HCT116 (cell line): ENCODE results near the gene IER3. TPM values are rescaled to one million over a fixed set of nuclear protein-coding genes. Genes with fewer than 3 reads are reported as not detected.
"Not testable (repeated sequence)": the region's sequence is repeated elsewhere in the genome, so short reads cannot be mapped to it uniquely, and the experiment has no call there.

Experiments
- ATAC-seq: fragments of 200-7000 bp; cut with Tn5 transposase; 2 replicates; pipeline ENCODE4 v1.9.1; 2020; ENCODE audit warnings: mild to moderate bottlenecking, moderate library complexity
- BruUV-seq: library from RNA; stranded (reverse); fragments of 400-500 nt; replicated peaks from 2 replicates; lab custom pipeline; 2021; lab: Mats Ljungman, UMichigan
- CTCF ChIA-PET: fragments of 300-600 bp; sonication (Branson Sonifier 250); formaldehyde crosslinking; loops from one replicate; lab custom pipeline; 2021; ENCODE audit warnings: antibody characterized with exemption; lab: Charles Lee
- POLR2A ChIA-PET: fragments of 300-600, 350-600 bp; sonication (Branson Sonifier 250); formaldehyde crosslinking; loops from one replicate; lab custom pipeline; 2021; ENCODE audit warnings: antibody characterized with exemption; lab: Charles Lee
- RAD21 ChIA-PET, 2 experiments: fragments of 300-600 bp; sonication (Branson Sonifier 250); formaldehyde crosslinking; loops; one replicate each; lab custom pipeline; 2023; ENCODE audit warnings: low total read pairs in 2 of 2; ENCODE audit not compliant: uncharacterized antibody in 2 of 2, unreplicated experiment in 2 of 2, low non-redundant PET in 1 of 2; lab: Charles Lee
- DNase-seq: peaks from one replicate; pipeline ENCODE4 v3.0.0-alpha.2; 2010; ENCODE audit warnings: low read depth, low spot score
- H2AFZ ChIP-seq: fragments of 200-600 bp; shearing (Covaris generic), sonication (generic); 2 replicates; pipeline ENCODE4 v1.6.1; 2017; ENCODE audit warnings: low read depth, mixed run types, mixed read lengths, antibody characterized with exemption, low read length; ENCODE audit not compliant: poor library complexity, severe bottlenecking
- H3K27ac ChIP-seq: 2 replicates; pipeline ENCODE4 v1.5.1; 2012; ENCODE audit warnings: low read depth, low read length
- H3K27me3 ChIP-seq: fragments of 200-600 bp; sonication (generic); 2 replicates; pipeline ENCODE4 v1.6.1; 2016; ENCODE audit warnings: mixed run types, low read length, mixed read lengths; ENCODE audit not compliant: insufficient read depth
- H3K36me3 ChIP-seq, 2 experiments: fragments of 200-500 bp in 1 of 2; fragments of 200-600 bp in 1 of 2; sonication (Bioruptor generic) in 1 of 2; sonication (generic) in 1 of 2; 2 replicates each; pipeline versions ENCODE4 v1.5.1 to v1.6.1; 2014 to 2016; ENCODE audit warnings: low read length in 2 of 2, inconsistent platforms in 1 of 2, mixed read lengths in 1 of 2, mixed run types in 1 of 2; ENCODE audit not compliant: insufficient read depth in 2 of 2, control insufficient read depth in 1 of 2
- H3K4me1 ChIP-seq, 2 experiments: fragments of 200-600 bp in 1 of 2; sonication (generic) in 1 of 2; 2 replicates each; pipeline versions ENCODE4 v1.5.1 to v1.6.1; 2012 to 2017; ENCODE audit warnings: low read length in 2 of 2, inconsistent platforms in 1 of 2, mild to moderate bottlenecking in 1 of 2, mixed read lengths in 1 of 2, mixed run types in 1 of 2, moderate library complexity in 1 of 2; ENCODE audit not compliant: insufficient read depth in 2 of 2, control insufficient read depth in 1 of 2
- H3K4me2 ChIP-seq: fragments of 200-600 bp; sonication (generic); 2 replicates; pipeline ENCODE4 v1.6.1; 2017; ENCODE audit warnings: mixed run types, low read length, mixed read lengths
- H3K4me3 ChIP-seq, 2 experiments: fragments of 200-600 bp in 1 of 2; sonication (generic) in 1 of 2; replicated peaks in 1 of 2; 2 replicates each; pipeline ENCODE4 v1.5.1; 2011 to 2016; ENCODE audit warnings: low read length in 2 of 2, control low read depth in 1 of 2, low read depth in 1 of 2, mild to moderate bottlenecking in 1 of 2, mixed read lengths in 1 of 2, mixed run types in 1 of 2
- H3K79me2 ChIP-seq: fragments of 200-600 bp; sonication (generic); 2 replicates; pipeline ENCODE4 v1.6.1; 2017; ENCODE audit warnings: mild to moderate bottlenecking, mixed run types, low read length, moderate library complexity, mixed read lengths; ENCODE audit not compliant: insufficient read depth
- H3K9ac ChIP-seq: fragments of 200-600 bp; sonication (generic); 2 replicates; pipeline ENCODE4 v1.6.1; 2016; ENCODE audit warnings: low read length, mixed read lengths
- H3K9me2 ChIP-seq: fragments of 200-600 bp; sonication (generic), shearing (Covaris generic); 2 replicates; pipeline ENCODE4 v1.6.1; 2017; ENCODE audit warnings: mixed run types, mild to moderate bottlenecking, moderate library complexity; ENCODE audit not compliant: insufficient read depth
- H3K9me3 ChIP-seq, 2 experiments: fragments of 200-500 bp in 1 of 2; fragments of 200-600 bp in 1 of 2; sonication (Bioruptor generic) in 1 of 2; sonication (generic) in 1 of 2; 2 replicates each; pipeline ENCODE4 v1.6.1; 2014 to 2017; ENCODE audit warnings: low read length in 2 of 2, mixed read lengths in 2 of 2, inconsistent platforms in 1 of 2, low read depth in 1 of 2, mild to moderate bottlenecking in 1 of 2, mixed run types in 1 of 2, moderate library complexity in 1 of 2; ENCODE audit not compliant: control insufficient read depth in 1 of 2, insufficient read depth in 1 of 2
- H4K20me1 ChIP-seq: fragments of 200-600 bp; sonication (generic), shearing (Covaris generic); 2 replicates; pipeline ENCODE4 v1.6.1; 2017; ENCODE audit warnings: mixed run types, mild to moderate bottlenecking, moderate library complexity; ENCODE audit not compliant: insufficient read depth
- EZH2 ChIP-seq: fragments of 200-600 bp; sonication (generic); IDR thresholded peaks from 2 replicates; pipeline ENCODE4 v1.6.1; 2017; ENCODE audit warnings: antibody characterized with exemption, mixed run types
- POLR2AphosphoS5 ChIP-seq: IDR thresholded peaks from 2 replicates; pipeline ENCODE4 v1.6.1; 2011; ENCODE audit warnings: mild to moderate bottlenecking, low read depth, low read length, moderate library complexity
- intact Hi-C: fragments of 100-400 bp; cut with micrococcal nuclease; formaldehyde crosslinking; loops from 2 replicates; pipeline ENCODE4 v1.10.0; 2022
- total RNA-seq: library from RNA; stranded (reverse); gene quantifications from one replicate; pipeline ENCODE4 v1.2.1, GENCODE V29; 2021; ENCODE audit not compliant: unreplicated experiment

IER3 gene
- total RNA-seq, 1 experiment from 2014 or later = 952 TPM

DNA sequence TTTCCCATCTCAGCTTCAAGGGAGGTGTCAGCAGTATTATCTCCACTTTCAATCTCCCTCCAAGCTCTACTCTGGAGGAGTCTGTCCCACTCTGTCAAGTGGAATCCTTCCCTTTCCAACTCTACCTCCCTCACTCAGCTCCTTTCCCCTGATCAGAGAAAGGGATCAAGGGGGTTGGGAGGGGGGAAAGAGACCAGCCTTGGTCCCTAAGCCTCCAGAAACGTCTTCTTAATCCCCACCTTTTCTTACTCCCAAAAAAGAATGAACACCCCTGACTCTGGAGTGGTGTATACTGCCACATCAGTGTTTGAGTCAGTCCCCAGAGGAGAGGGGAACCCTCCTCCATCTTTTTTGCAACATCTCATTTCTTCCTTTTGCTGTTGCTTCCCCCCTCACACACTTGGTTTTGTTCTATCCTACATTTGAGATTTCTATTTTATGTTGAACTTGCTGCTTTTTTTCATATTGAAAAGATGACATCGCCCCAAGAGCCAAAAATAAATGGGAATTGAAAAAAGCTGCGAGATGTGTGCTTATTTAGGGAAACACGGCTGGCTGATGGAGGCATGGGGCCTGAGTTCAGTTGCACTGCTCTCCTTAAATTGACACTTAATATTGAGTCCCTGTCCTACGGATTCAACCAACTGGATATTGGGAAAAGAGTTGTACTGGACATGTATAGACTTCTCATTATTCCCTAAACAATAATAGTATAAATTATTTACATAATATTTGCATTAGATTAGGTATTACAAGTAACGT lies 19.3 kb downstream of the IER3 start:
- H3K9me3 ChIP-seq = no peaks in the 10 kb centered on the region
- ChIA-PET RAD21 (no interaction called here), CTCF (interaction anchor here (1.1 to 1.5 kb wide), 2 partner anchors 46 to 354 kb away, joined by 3 to 6 read pairs; no protein-coding TSS in a partner anchor), POLR2A (interaction anchor here (1.5 kb wide), 1 partner anchor 10 kb away, joined by 4 read pairs; no protein-coding TSS in a partner anchor)
- TF ChIP-seq POLR2AphosphoS5 (peak; percentile 63), EZH2 (no peak)
- DNase-seq = no peak
- no peak for ATAC-seq
- H3K9me2 ChIP-seq = no peaks in the 10 kb centered on the region
- 0 out of 2 replicates have a peak overlapping the region, but pooled peaks have one; percentile 18 for H3K9ac ChIP-seq
- H3K4me2 ChIP-seq = no peak overlapping the region
- H3K27ac ChIP-seq = 0 out of 2 replicates have a peak overlapping the region, but pooled peaks have one; percentile 4
- BruUV-seq = TSS peak; percentile 20
- no peaks in the 10 kb centered on the region for H3K27me3 ChIP-seq
- peaks cover 28 to 47% of the 10 kb centered on the region in 2 experiments for H3K36me3 ChIP-seq
- intact Hi-C loops = no loop called here
- H3K4me1 ChIP-seq = peaks cover 0 to 49% of the 10 kb centered on the region in 2 experiments; a peak in 3 of 4 replicates
- peaks cover 21% of the 10 kb centered on the region; the same call in 1 of the 2 replicates for H4K20me1 ChIP-seq
- H3K79me2 ChIP-seq = peaks cover 52% of the 10 kb centered on the region
- H2AFZ ChIP-seq = no peak overlapping the region
- no peak overlapping the region for H3K4me3 ChIP-seq

DNA sequence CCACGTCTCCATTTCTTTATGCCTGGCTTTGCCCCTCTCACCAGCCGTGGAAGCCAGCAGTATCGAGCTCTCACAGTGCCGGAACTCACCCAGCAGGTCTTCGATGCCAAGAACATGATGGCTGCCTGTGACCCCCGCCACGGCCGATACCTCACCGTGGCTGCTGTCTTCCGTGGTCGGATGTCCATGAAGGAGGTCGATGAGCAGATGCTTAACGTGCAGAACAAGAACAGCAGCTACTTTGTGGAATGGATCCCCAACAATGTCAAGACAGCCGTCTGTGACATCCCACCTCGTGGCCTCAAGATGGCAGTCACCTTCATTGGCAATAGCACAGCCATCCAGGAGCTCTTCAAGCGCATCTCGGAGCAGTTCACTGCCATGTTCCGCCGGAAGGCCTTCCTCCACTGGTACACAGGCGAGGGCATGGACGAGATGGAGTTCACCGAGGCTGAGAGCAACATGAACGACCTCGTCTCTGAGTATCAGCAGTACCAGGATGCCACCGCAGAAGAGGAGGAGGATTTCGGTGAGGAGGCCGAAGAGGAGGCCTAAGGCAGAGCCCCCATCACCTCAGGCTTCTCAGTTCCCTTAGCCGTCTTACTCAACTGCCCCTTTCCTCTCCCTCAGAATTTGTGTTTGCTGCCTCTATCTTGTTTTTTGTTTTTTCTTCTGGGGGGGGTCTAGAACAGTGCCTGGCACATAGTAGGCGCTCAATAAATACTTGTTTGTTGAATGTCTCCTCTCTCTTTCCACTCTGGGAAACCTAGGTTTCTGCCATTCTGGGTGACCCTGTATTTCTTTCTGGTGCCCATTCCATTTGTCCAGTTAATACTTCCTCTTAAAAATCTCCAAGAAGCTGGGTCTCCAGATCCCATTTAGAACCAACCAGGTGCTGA lies 20.3 kb downstream of the IER3 start:
- DNase-seq, BruUV-seq, RAD21 ChIA-PET, H3K27me3 ChIP-seq, H3K4me2 ChIP-seq, H3K9ac ChIP-seq, H3K9me3 ChIP-seq, H3K9me2 ChIP-seq, H3K4me3 ChIP-seq, ATAC-seq, H2AFZ ChIP-seq: not testable (repeated sequence)
- intact Hi-C loops = loop anchor here (2.0 kb wide), 1 partner anchor 241 kb away; no protein-coding TSS in a partner anchor
- Histone ChIP-seq H3K4me1 (peaks cover 6 to 53% of the 10 kb centered on the region in 2 experiments), H3K27ac (0 out of 2 replicates have a peak overlapping the region, but pooled peaks have one; percentile 4), H3K79me2 (peaks cover 58% of the 10 kb centered on the region), H3K36me3 (peaks cover 27 to 44% of the 10 kb centered on the region in 2 experiments), H4K20me1 (peaks cover 21% of the 10 kb centered on the region; the same call in 1 of the 2 replicates)
- ChIA-PET CTCF (interaction anchor here (1.1 to 5.7 kb wide), 4 partner anchors 44 to 355 kb away, joined by 3 to 45 read pairs (median 4); partner anchors contain the start of gene DHX16), POLR2A (interaction anchor here (3.7 kb wide), 1 partner anchor 109 kb away, joined by 17 read pairs; no protein-coding TSS in a partner anchor)

DNA sequence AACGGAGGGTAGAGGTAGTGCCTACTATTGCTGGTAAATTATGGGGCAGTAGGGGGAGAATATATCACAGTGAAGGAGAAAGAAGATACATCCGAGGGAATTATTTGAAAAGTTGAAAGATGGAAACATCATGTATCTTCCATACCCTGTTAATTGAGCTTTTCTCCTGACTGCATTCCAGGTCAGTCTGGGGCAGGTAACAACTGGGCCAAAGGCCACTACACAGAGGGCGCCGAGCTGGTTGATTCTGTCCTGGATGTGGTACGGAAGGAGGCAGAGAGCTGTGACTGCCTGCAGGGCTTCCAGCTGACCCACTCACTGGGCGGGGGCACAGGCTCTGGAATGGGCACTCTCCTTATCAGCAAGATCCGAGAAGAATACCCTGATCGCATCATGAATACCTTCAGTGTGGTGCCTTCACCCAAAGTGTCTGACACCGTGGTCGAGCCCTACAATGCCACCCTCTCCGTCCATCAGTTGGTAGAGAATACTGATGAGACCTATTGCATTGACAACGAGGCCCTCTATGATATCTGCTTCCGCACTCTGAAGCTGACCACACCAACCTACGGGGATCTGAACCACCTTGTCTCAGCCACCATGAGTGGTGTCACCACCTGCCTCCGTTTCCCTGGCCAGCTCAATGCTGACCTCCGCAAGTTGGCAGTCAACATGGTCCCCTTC lies 21.0 kb downstream of the IER3 start:
- Histone ChIP-seq H4K20me1 (peaks cover 21% of the 10 kb centered on the region; the same call in 1 of the 2 replicates), H3K4me1 (peaks cover 7 to 61% of the 10 kb centered on the region in 2 experiments), H3K4me2 (peak overlapping the region; percentile 96; the same call in 1 of the 2 replicates), H3K9ac (peak overlapping the region; percentile 100), H3K27ac (peak overlapping the region; percentile 89; the same call in 1 of the 2 replicates), H3K79me2 (peaks cover 63% of the 10 kb centered on the region), H3K4me3 (peak overlapping the region in 1 of 2 experiments; percentile 19; a peak in 1 of 4 replicates), H3K36me3 (peaks cover 27 to 44% of the 10 kb centered on the region in 2 experiments)
- intact Hi-C loops = loop anchor here (2.0 kb wide), 1 partner anchor 240 kb away; no protein-coding TSS in a partner anchor
- ATAC-seq, BruUV-seq, H2AFZ ChIP-seq, H3K9me2 ChIP-seq, H3K27me3 ChIP-seq, H3K9me3 ChIP-seq, DNase-seq: not testable (repeated sequence)
- RAD21 ChIA-PET = interaction anchor here in 1 of 2 experiments (1.0 kb wide), 1 partner anchor 44 kb away, joined by 4 read pairs; no protein-coding TSS in a partner anchor
- CTCF ChIA-PET = interaction anchor here (1.0 to 5.7 kb wide), 5 partner anchors 8 to 51 kb away, joined by 3 to 45 read pairs (median 6); partner anchors contain the start of gene DHX16
- POLR2A ChIA-PET = interaction anchor here (1.5 to 3.7 kb wide), 2 partner anchors 44 to 108 kb away, joined by 5 to 17 read pairs; no protein-coding TSS in a partner anchor
